Activated CD8-positive, alpha-beta memory T cell treated with anti-CD3 and anti-CD28 coated beads, Interleukin-2, amount 10 ng/mL, durations not matched to agents 7 days and 5 days (primary cell): ENCODE results near the gene DHRS1. TPM values are rescaled to one million over a fixed set of nuclear protein-coding genes. Genes with fewer than 3 reads are reported as not detected.

Experiments used
- ATAC-seq: fragments of 150-1000 bp; cut with Tn5 transposase; one replicate; pipeline ENCODE4 v1.10.0; 2021; ENCODE audit warnings: moderate library complexity
- CTCF ChIA-PET: fragments of 350-600 bp; sonication (Branson Sonifier 250); formaldehyde crosslinking; loops from one replicate; lab custom pipeline; 2021; ENCODE audit warnings: antibody characterized with exemption; lab: Charles Lee
- DNase-seq: peaks from one replicate; pipeline ENCODE4 v3.0.0-alpha.2; 2020
- H3K27ac Mint-ChIP-seq: one replicate; pipeline ENCODE4 v1.8.0; 2021; ENCODE audit warnings: mild to moderate bottlenecking, mixed read lengths
- H3K27me3 Mint-ChIP-seq: one replicate; pipeline ENCODE4 v1.8.0; 2021; ENCODE audit warnings: mixed read lengths
- H3K36me3 Mint-ChIP-seq: one replicate; pipeline ENCODE4 v1.8.0; 2021; ENCODE audit warnings: mild to moderate bottlenecking, mixed read lengths
- H3K4me1 Mint-ChIP-seq: one replicate; pipeline ENCODE4 v1.8.0; 2021; ENCODE audit warnings: mixed read lengths
- H3K4me3 Mint-ChIP-seq: one replicate; pipeline ENCODE4 v1.8.0; 2021; ENCODE audit warnings: mild to moderate bottlenecking, moderate library complexity, mixed read lengths
- H3K9me3 Mint-ChIP-seq: one replicate; pipeline ENCODE4 v1.8.0; 2022; ENCODE audit warnings: low read depth, mixed read lengths
- total RNA-seq, 2 experiments: library from RNA; stranded (reverse); gene quantifications; one replicate each; pipeline ENCODE4 v1.2.3, GENCODE V29; 2021

DHRS1 gene
- total RNA-seq, 2 experiments from 2014 or later = 14.2 to 26.5 TPM

DNA sequence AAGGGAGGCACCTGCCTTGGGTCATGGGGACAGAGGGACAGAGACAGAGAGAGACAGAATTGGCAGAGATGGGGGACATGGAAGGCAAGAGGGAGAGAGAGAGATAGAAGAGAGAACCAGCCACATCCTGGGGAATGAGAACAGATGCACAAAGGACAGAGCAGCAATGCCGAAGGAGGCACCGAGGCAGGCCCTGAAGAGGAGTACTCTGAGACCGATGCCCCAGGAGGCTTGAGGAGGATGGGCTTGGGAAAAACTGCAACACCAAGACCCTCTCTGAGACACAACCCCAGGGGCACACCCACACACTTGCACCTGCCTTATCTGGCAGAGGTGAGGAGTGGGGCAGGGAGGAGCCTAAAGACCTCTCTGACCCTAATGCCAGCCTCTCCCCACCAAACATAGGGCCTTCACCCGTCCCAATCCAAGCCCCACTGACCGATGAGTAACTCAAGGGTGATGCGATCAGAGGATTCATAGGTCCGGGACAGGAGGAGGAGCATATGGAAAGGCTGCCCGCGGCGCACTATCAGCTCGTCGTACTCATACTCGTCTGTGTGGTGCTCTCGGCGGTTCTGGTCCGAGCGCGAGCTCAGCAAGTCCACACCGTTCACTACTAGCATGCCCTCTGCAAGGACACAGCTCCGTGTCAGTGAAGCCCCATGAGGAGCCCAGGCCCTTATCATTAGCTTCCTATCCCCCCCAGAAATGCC, 38.2 kb downstream of the DHRS1 start:
- no peaks in the 10 kb centered on the region for H3K4me1 Mint-ChIP-seq
- ATAC-seq = no peak
- no peaks in the 10 kb centered on the region for H3K9me3 Mint-ChIP-seq
- no peaks in the 10 kb centered on the region for H3K36me3 Mint-ChIP-seq
- CTCF ChIA-PET = interaction anchor here (0.7 to 1.9 kb wide), 3 partner anchors 10 to 18 kb away, joined by 3 to 10 read pairs (median 4); partner anchors contain the start of gene RABGGTA
- H3K27ac Mint-ChIP-seq = no peak overlapping the region
- DNase-seq = no peak
- no peaks in the 10 kb centered on the region for H3K27me3 Mint-ChIP-seq
- no peak overlapping the region for H3K4me3 Mint-ChIP-seq

- ATAC-seq (no peak), DNase-seq (no peak)
- Mint-ChIP-seq H3K27ac (no peak overlapping the region), H3K36me3 (no peaks in the 10 kb centered on the region), H3K4me3 (no peak overlapping the region), H3K9me3 (no peaks in the 10 kb centered on the region), H3K27me3 (no peaks in the 10 kb centered on the region), H3K4me1 (no peaks in the 10 kb centered on the region)
- CTCF ChIA-PET = no interaction called here
Observed at GRCh38 chr14:24260780-24261157, 38.8 kb downstream of the DHRS1 start.

- no peaks in the 10 kb centered on the region for H3K27me3 Mint-ChIP-seq
- no peak for DNase-seq
- H3K36me3 Mint-ChIP-seq = no peaks in the 10 kb centered on the region
- no peak overlapping the region for H3K27ac Mint-ChIP-seq
- no peaks in the 10 kb centered on the region for H3K4me1 Mint-ChIP-seq
- CTCF ChIA-PET = no interaction called here
- H3K4me3 Mint-ChIP-seq = no peak overlapping the region
- no peaks in the 10 kb centered on the region for H3K9me3 Mint-ChIP-seq
- no peak for ATAC-seq
Observed at GRCh38 chr14:24260026-24260779, 39.4 kb downstream of the DHRS1 start.

- Mint-ChIP-seq H3K4me1 (no peaks in the 10 kb centered on the region), H3K4me3 (no peak overlapping the region), H3K36me3 (no peaks in the 10 kb centered on the region), H3K27me3 (no peaks in the 10 kb centered on the region), H3K9me3 (no peaks in the 10 kb centered on the region), H3K27ac (no peak overlapping the region)
- DNase-seq (no peak), ATAC-seq (no peak)
- CTCF ChIA-PET = no interaction called here
Observed at GRCh38 chr14:24259282-24260025, 40.1 kb downstream of the DHRS1 start.

DNA sequence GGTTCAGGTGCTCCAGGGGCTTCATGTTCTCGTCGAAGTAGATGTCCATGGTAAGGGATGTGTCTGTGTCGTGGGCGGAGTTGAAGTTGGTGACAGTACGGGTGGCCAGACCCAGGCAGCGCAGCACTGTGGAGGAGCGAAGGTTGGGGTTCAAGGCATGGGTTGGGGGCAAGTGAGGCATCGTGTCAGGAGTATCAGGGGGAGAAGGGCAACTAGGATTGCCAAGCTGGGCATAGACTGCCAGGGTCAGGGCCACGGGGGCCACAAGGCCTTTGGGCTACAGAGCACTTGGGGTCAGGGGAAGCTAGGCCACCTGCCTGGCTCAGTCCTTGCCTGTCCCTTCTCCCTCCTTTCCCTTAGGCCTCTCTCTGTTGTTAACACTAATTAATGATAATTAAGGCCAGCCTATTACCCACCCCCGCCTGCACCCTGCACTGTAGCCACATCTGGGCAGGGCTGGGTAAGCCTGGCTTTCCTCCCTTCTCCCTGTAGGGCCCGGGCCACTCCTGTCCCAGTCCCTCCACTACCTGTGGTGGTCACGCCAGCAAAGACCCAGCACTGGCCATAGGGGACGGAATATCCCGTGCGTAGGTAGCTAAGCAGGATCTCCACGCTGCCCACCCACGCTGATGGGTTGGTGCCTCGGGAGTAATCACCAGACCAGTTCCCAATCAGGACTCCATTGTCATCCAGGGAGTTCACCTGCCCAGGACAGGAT, 40.9 kb downstream of the DHRS1 start:
- ATAC-seq (no peak), DNase-seq (no peak)
- H3K9me3 Mint-ChIP-seq = no peaks in the 10 kb centered on the region
- no peaks in the 10 kb centered on the region for H3K36me3 Mint-ChIP-seq
- H3K4me3 Mint-ChIP-seq = no peak overlapping the region
- H3K27me3 Mint-ChIP-seq = no peaks in the 10 kb centered on the region
- H3K4me1 Mint-ChIP-seq = no peaks in the 10 kb centered on the region
- CTCF ChIA-PET = interaction anchor here (0.7 to 18.5 kb wide), 3 partner anchors 13 to 15 kb away, joined by 3 to 275 read pairs (median 3); partner anchors contain the start of gene RABGGTA
- H3K27ac Mint-ChIP-seq = no peak overlapping the region

- CTCF ChIA-PET = interaction anchor here (0.7 to 18.5 kb wide), 5 partner anchors 11 to 174 kb away, joined by 3 to 275 read pairs (median 3); partner anchors contain the start of gene RABGGTA
- H3K4me1 Mint-ChIP-seq = no peaks in the 10 kb centered on the region
- no peaks in the 10 kb centered on the region for H3K27me3 Mint-ChIP-seq
- no peak for ATAC-seq
- no peaks in the 10 kb centered on the region for H3K36me3 Mint-ChIP-seq
- H3K4me3 Mint-ChIP-seq = no peak overlapping the region
- no peak overlapping the region for H3K27ac Mint-ChIP-seq
- no peak for DNase-seq
- H3K9me3 Mint-ChIP-seq = no peaks in the 10 kb centered on the region
Observed at GRCh38 chr14:24258119-24258518, 41.5 kb downstream of the DHRS1 start.

GRCh38 chr14:24256960-24257359, 42.6 kb downstream of the DHRS1 start:
- no peaks in the 10 kb centered on the region for H3K27me3 Mint-ChIP-seq
- no peak for ATAC-seq
- H3K27ac Mint-ChIP-seq = no peak overlapping the region
- H3K36me3 Mint-ChIP-seq = no peaks in the 10 kb centered on the region
- no peak overlapping the region for H3K4me3 Mint-ChIP-seq
- no peaks in the 10 kb centered on the region for H3K4me1 Mint-ChIP-seq
- no peak for DNase-seq
- CTCF ChIA-PET = interaction anchor here (1.1 to 18.5 kb wide), 7 partner anchors 10 to 175 kb away, joined by 3 to 275 read pairs (median 3); partner anchors contain the start of gene RABGGTA
- H3K9me3 Mint-ChIP-seq = no peaks in the 10 kb centered on the region

GRCh38 chr14:24255931-24256711, 43.5 kb downstream of the DHRS1 start:
- no peaks in the 10 kb centered on the region for H3K9me3 Mint-ChIP-seq
- H3K27me3 Mint-ChIP-seq = no peaks in the 10 kb centered on the region
- no peak overlapping the region for H3K27ac Mint-ChIP-seq
- no peaks in the 10 kb centered on the region for H3K36me3 Mint-ChIP-seq
- CTCF ChIA-PET = interaction anchor here (1.3 to 18.5 kb wide), 3 partner anchors 10 to 34 kb away, joined by 3 to 275 read pairs (median 4); partner anchors contain the start of gene RABGGTA
- no peak overlapping the region for H3K4me3 Mint-ChIP-seq
- ATAC-seq (no peak), DNase-seq (no peak)
- H3K4me1 Mint-ChIP-seq = peaks cover 2% of the 10 kb centered on the region

GRCh38 chr14:24255438-24255837, 44.1 kb downstream of the DHRS1 start:
- H3K27me3 Mint-ChIP-seq = no peaks in the 10 kb centered on the region
- H3K4me1 Mint-ChIP-seq = peaks cover 9% of the 10 kb centered on the region
- CTCF ChIA-PET = interaction anchor here (1.3 to 18.5 kb wide), 2 partner anchors 9 to 17 kb away, joined by 4 to 275 read pairs; partner anchors contain the start of gene RABGGTA

DNA sequence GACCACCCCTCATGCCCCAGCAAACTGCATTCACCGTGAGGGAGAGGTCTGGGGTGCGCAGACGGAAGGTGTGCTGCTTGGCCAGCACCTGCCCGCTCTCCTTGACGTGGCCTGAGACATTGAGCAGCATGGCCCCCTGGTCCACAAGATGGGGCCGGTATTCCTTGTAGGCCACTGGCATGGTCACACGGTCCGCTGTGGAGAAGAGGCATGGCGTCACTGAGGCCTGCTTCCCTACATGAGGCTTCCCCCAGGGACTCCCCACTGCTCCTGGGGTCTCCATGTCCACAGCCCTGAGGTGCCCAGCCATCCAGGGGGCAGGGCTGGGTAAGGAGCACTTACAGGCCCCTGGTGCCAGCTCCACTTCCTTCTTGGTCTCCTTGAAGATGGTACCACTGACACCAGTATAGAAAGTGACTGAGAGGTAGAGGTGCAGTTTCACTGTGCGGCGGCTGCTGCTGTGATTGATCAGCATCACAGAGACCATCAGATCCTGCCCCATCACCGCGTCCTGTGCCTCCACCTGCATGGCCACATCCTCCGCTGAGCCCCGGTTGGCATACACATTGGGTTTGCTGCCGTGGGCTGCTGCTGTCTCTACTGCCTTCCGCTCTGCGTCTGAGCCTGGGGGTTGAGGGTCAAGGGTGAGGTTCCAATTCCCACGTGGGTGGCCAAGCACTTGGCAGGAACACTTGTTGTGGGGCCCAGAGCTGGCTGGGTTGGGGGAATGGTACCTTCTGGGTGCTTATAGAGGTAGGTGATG, 44.8 kb downstream of the DHRS1 start:
- peaks cover under 1% of the 10 kb centered on the region for H3K36me3 Mint-ChIP-seq
- H3K9me3 Mint-ChIP-seq = no peaks in the 10 kb centered on the region
- no peak overlapping the region for H3K4me3 Mint-ChIP-seq
- H3K27me3 Mint-ChIP-seq = no peaks in the 10 kb centered on the region
- DNase-seq (no peak), ATAC-seq (no peak)
- no peak overlapping the region for H3K27ac Mint-ChIP-seq
- peaks cover 15% of the 10 kb centered on the region for H3K4me1 Mint-ChIP-seq
- CTCF ChIA-PET = interaction anchor here (1.3 to 18.5 kb wide), 2 partner anchors 8 to 18 kb away, joined by 4 to 275 read pairs; partner anchors contain the start of gene RABGGTA

More at GRCh38 chr14:24255438-24255837, 44.1 kb downstream of the DHRS1 start:
- Mint-ChIP-seq H3K9me3 (no peaks in the 10 kb centered on the region), H3K27ac (no peak overlapping the region), H3K4me3 (no peak overlapping the region), H3K36me3 (no peaks in the 10 kb centered on the region)
- ATAC-seq (no peak), DNase-seq (no peak)

DNA sequence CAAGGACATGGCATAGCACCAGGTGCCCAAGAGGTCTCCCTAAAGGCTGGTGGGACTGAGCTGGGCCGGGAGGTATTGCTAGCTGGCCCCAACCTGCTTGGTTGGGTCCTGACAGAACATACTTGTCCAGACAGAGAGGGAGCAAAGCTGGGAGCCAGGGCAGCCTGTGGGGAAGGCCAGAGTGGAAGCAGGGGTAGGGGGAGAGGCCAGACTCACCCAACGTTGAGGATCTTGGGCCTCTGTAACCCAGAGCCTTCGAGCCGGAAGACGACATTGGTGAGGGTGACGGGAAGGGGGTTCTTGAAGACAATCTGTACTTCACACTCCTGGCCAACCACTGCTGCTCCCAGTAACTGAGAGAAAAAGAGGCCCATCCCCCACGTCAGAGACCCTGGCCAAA, 45.6 kb downstream of the DHRS1 start:
- Mint-ChIP-seq H3K36me3 (peaks cover 3% of the 10 kb centered on the region), H3K27ac (no peak overlapping the region), H3K4me3 (no peak overlapping the region), H3K27me3 (no peaks in the 10 kb centered on the region), H3K9me3 (no peaks in the 10 kb centered on the region), H3K4me1 (peaks cover 24% of the 10 kb centered on the region)
- DNase-seq (no peak), ATAC-seq (no peak)
- CTCF ChIA-PET = interaction anchor here (0.6 to 18.5 kb wide), 2 partner anchors 11 to 19 kb away, joined by 3 to 275 read pairs; partner anchors contain the start of gene RABGGTA
